GM18951 (cell line): Measurements from ENCODE around the gene ACTR6.

ENCODE experiments used
- POLR2A ChIP-seq: IDR thresholded peaks from 4 replicates; pipeline ENCODE4 v1.6.1; 2011; ENCODE audit warnings: mild to moderate bottlenecking; ENCODE audit not compliant: insufficient read length, insufficient read depth; ENCODE audit errors: extremely low read depth
- in situ Hi-C: fragments of 300-500 bp; cut with MboI; formaldehyde crosslinking; loops from one replicate; pipeline ENCODE4 v1.12.0; 2022; ENCODE audit warnings: low sequenced_read_pairs, mixed read lengths, inconsistent platforms; ENCODE audit not compliant: unreplicated experiment

ACTR6 gene

DNA sequence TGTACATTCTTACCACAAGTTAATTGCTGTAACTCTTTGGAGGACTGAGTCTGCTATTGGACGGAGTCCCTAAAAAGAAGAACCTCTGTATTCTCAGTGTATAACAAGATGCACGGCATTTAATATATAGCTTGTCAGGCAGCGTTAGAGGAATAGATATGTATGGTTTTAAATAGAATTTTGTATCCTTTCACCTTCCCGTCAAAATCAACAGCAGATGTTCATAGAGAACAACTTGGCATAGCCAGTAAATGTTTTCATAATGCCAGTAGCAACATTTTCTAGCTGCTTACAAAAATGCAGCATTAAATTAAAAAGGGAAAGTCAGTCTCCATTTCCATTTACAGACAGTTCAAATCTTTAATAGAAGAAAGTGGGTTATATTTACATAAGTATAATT lies 73.2 kb downstream of the ACTR6 start:
- TF ChIP-seq POLR2A = no peak
- in situ Hi-C loops = no loop called here
